Left hindlimb (tissue), 1 donor: ENCODE results near the gene PPIG.
"Not testable (repeated sequence)": the region's sequence is repeated elsewhere in the genome, so short reads cannot be mapped to it uniquely, and the experiment has no call there.

ENCODE experiments used
- DNase-seq: peaks from one replicate; pipeline ENCODE4 v3.0.0-alpha.2; 2018

PPIG gene

GRCh38 chr2:169664978-169665930 lies 81.1 kb downstream of the PPIG start:
- no peak for DNase-seq

- no peak for DNase-seq
Observed at GRCh38 chr2:169667583-169667982, 83.4 kb downstream of the PPIG start.

GRCh38 chr2:169670215-169670651 lies 86.1 kb downstream of the PPIG start:
- DNase-seq: no peak

- DNase-seq: no peak
Observed at GRCh38 chr2:169670937-169671336, 86.8 kb downstream of the PPIG start.

- no peak for DNase-seq
Observed at GRCh38 chr2:169672406-169672805, 88.3 kb downstream of the PPIG start.

GRCh38 chr2:169673106-169673505 lies 89.0 kb downstream of the PPIG start:
- no peak for DNase-seq

- no peak for DNase-seq
Observed at GRCh38 chr2:169673921-169674320, 89.8 kb downstream of the PPIG start.

- no peak for DNase-seq
Observed at GRCh38 chr2:169676357-169676756, 92.2 kb downstream of the PPIG start.

- no peak for DNase-seq
Observed at GRCh38 chr2:169676850-169677249, 92.7 kb downstream of the PPIG start.

- DNase-seq: no peak
Observed at GRCh38 chr2:169683054-169683424, 98.9 kb downstream of the PPIG start.

GRCh38 chr2:169683425-169684134 lies 99.4 kb downstream of the PPIG start:
- DNase-seq: no peak

GRCh38 chr2:169684135-169684565 lies 100.0 kb downstream of the PPIG start:
- no peak for DNase-seq

GRCh38 chr2:169684712-169685111 lies 100.6 kb downstream of the PPIG start:
- not testable (repeated sequence) for DNase-seq

GRCh38 chr2:169686825-169687224 lies 102.7 kb downstream of the PPIG start:
- not testable (repeated sequence) for DNase-seq

- not testable (repeated sequence) for DNase-seq
Observed at GRCh38 chr2:169687943-169688342, 103.8 kb downstream of the PPIG start.

GRCh38 chr2:169690958-169691357 lies 106.8 kb downstream of the PPIG start:
- DNase-seq: no peak
